Measurements from ENCODE around the gene HNF4A.

HNF4A gene

GRCh38 chr20:44355498-44356352 lies at the start of gene HNF4A:
Gene HNF4A, plus strand, starts transcription at chr20:44355699. Its CDS starts 106 bp downstream, at chr20:44355805.
- no peak for DNase-seq

- DNase-seq, result no peak
Observed at GRCh38 chr20:44306927-44307326, 48.6 kb upstream of the HNF4A start.

- no peak for DNase-seq
Observed at GRCh38 chr20:44309763-44310663, 45.5 kb upstream of the HNF4A start.

GRCh38 chr20:44310664-44311639 lies 44.5 kb upstream of the HNF4A start, which contains the start of gene FITM2:
Gene FITM2, minus strand, starts transcription at chr20:44311202. Its CDS starts 54 bp downstream, at chr20:44311148.
- peak; percentile 98 for DNase-seq

- DNase-seq, result no peak
Observed at GRCh38 chr20:44314870-44315269, 40.6 kb upstream of the HNF4A start.

GRCh38 chr20:44319839-44320422 lies 35.6 kb upstream of the HNF4A start:
- no peak for DNase-seq

GRCh38 chr20:44324343-44324742 lies 31.2 kb upstream of the HNF4A start:
- DNase-seq, result peak; percentile 19

- peak; percentile 47 for DNase-seq
Observed at GRCh38 chr20:44326391-44327159, 28.9 kb upstream of the HNF4A start.

GRCh38 chr20:44327748-44328147 lies 27.8 kb upstream of the HNF4A start:
- DNase-seq, result peak; percentile 26

GRCh38 chr20:44328428-44328827 lies 27.1 kb upstream of the HNF4A start:
- DNase-seq, result no peak

- no peak for DNase-seq
Observed at GRCh38 chr20:44331201-44331600, 24.3 kb upstream of the HNF4A start.

GRCh38 chr20:44334306-44334705 lies 21.2 kb upstream of the HNF4A start:
- no peak for DNase-seq

GRCh38 chr20:44334709-44335108 lies 20.8 kb upstream of the HNF4A start:
- no peak for DNase-seq

- no peak for DNase-seq
Observed at GRCh38 chr20:44335675-44336074, 19.8 kb upstream of the HNF4A start.

GRCh38 chr20:44336086-44336485 lies 19.4 kb upstream of the HNF4A start:
- no peak for DNase-seq

- DNase-seq, result no peak
Observed at GRCh38 chr20:44336725-44337380, 18.6 kb upstream of the HNF4A start, which contains the start of gene R3HDML. Gene R3HDML, plus strand, starts transcription at chr20:44337043. Its CDS starts 115 bp downstream, at chr20:44337158.

- DNase-seq, result no peak
Observed at GRCh38 chr20:44342248-44342647, 13.3 kb upstream of the HNF4A start.

- no peak for DNase-seq
Observed at GRCh38 chr20:44343162-44343675, 12.3 kb upstream of the HNF4A start.

- no peak for DNase-seq
Observed at GRCh38 chr20:44344723-44345122, 10.8 kb upstream of the HNF4A start.

GRCh38 chr20:44345147-44345546 lies 10.4 kb upstream of the HNF4A start:
- DNase-seq, result no peak

Data from RPMI8226 (cell line).